CD8-positive, alpha-beta memory T cell (primary cell): ENCODE results near the gene TAB2. TPM values are rescaled to one million over a fixed set of nuclear protein-coding genes. Genes with fewer than 3 reads are reported as not detected.
"Not testable (repeated sequence)": the region's sequence is repeated elsewhere in the genome, so short reads cannot be mapped to it uniquely, and the experiment has no call there.

Source experiments
- CTCF ChIA-PET: fragments of 350-600 bp; sonication (Branson Sonifier 250); formaldehyde crosslinking; loops from one replicate; lab custom pipeline; 2021; ENCODE audit warnings: antibody characterized with exemption; lab: Charles Lee
- POLR2A ChIA-PET: fragments of 350-600 bp; sonication (Branson Sonifier 250); formaldehyde crosslinking; loops from one replicate; lab custom pipeline; 2021; ENCODE audit warnings: antibody characterized with exemption; lab: Charles Lee
- DNase-seq, 5 donors: peaks; one replicate each; pipeline versions ENCODE4 v3.0.0 to v3.0.0-alpha.2; 2020 to 2022; ENCODE audit warnings: mixed read lengths in 1 of 5
- H3K27ac ChIP-seq: one replicate; pipeline ENCODE4 v1.7.0; 2013; ENCODE audit warnings: low read depth, mild to moderate bottlenecking, low read length, moderate library complexity
- H3K27me3 ChIP-seq: 2 replicates; pipeline ENCODE4 v1.7.0; 2013; ENCODE audit warnings: low read length, mild to moderate bottlenecking; ENCODE audit not compliant: insufficient read depth, poor library complexity, severe bottlenecking
- H3K36me3 ChIP-seq: 2 replicates; pipeline ENCODE4 v1.7.0; 2013; ENCODE audit warnings: mild to moderate bottlenecking, low read length, moderate library complexity; ENCODE audit not compliant: insufficient read depth
- H3K4me1 ChIP-seq: 2 replicates; pipeline ENCODE4 v1.7.0; 2013; ENCODE audit warnings: mild to moderate bottlenecking, low read length, moderate library complexity; ENCODE audit not compliant: insufficient read depth
- H3K4me3 ChIP-seq: 2 replicates; pipeline ENCODE4 v1.7.0; 2013; ENCODE audit warnings: mild to moderate bottlenecking, low read length
- H3K9me3 ChIP-seq: 2 replicates; pipeline ENCODE4 v1.7.0; 2013; ENCODE audit warnings: mild to moderate bottlenecking, low read length
- H3K27ac Mint-ChIP-seq, 8 donors: one replicate each; pipeline ENCODE4 v1.8.0; 2020 to 2021; ENCODE audit warnings: mixed read lengths in 8 of 8, mild to moderate bottlenecking in 6 of 8, inconsistent platforms in 3 of 8, moderate library complexity in 3 of 8
- H3K27me3 Mint-ChIP-seq, 2 donors: one replicate each; pipeline ENCODE4 v1.8.0; 2020 to 2021; ENCODE audit warnings: mixed read lengths in 2 of 2, mild to moderate bottlenecking in 1 of 2, moderate library complexity in 1 of 2
- H3K36me3 Mint-ChIP-seq, 3 donors: one replicate each; pipeline ENCODE4 v1.8.0; 2020 to 2021; ENCODE audit warnings: mixed read lengths in 3 of 3, inconsistent platforms in 1 of 3, mild to moderate bottlenecking in 1 of 3
- H3K4me1 Mint-ChIP-seq, 3 donors: one replicate each; pipeline ENCODE4 v1.8.0; 2020 to 2021; ENCODE audit warnings: mixed read lengths in 3 of 3, inconsistent platforms in 1 of 3, mild to moderate bottlenecking in 1 of 3
- H3K4me3 Mint-ChIP-seq, 7 donors: one replicate each; pipeline ENCODE4 v1.8.0; 2020 to 2021; ENCODE audit warnings: mixed read lengths in 7 of 7, mild to moderate bottlenecking in 6 of 7, moderate library complexity in 4 of 7, inconsistent platforms in 2 of 7
- H3K9me3 Mint-ChIP-seq, 5 donors: one replicate each; pipeline ENCODE4 v1.8.0; 2020 to 2022; ENCODE audit warnings: mixed read lengths in 5 of 5, mild to moderate bottlenecking in 3 of 5, moderate library complexity in 2 of 5, inconsistent platforms in 1 of 5
- polyA plus RNA-seq: library from polyadenylated mRNA; unstranded; fragments of 300-500 nt; fragmentation: Illumina TruSeq; gene quantifications from one replicate; pipeline ENCODE4 v1.2.3, GENCODE V29; 2021
- total RNA-seq, 2 experiments: library from RNA; stranded (reverse); gene quantifications; one replicate each; pipeline ENCODE4 v1.2.3, GENCODE V29; 2021

The TAB2 gene
- total and polyA plus RNA-seq, 3 experiments from 2014 or later: 16.6 to 109 (median 103) TPM

- Mint-ChIP-seq H3K27ac (no peak overlapping the region), H3K4me1 (peaks cover 4 to 10% (median 10%) of the 10 kb centered on the region in 3 donors), H3K4me3 (no peak overlapping the region), H3K9me3 (no peaks in the 10 kb centered on the region), H3K27me3 (no peaks in the 10 kb centered on the region), H3K36me3 (no peaks in the 10 kb centered on the region)
- no peaks in the 10 kb centered on the region for H3K4me1 ChIP-seq
- DNase-seq: no peak
- POLR2A ChIA-PET: interaction anchor here (0.5 kb wide), 1 partner anchor 334 kb away, joined by 7 read pairs; no protein-coding TSS in a partner anchor
- no peak overlapping the region for H3K27ac ChIP-seq
- H3K4me3 ChIP-seq: no peak overlapping the region
- no peaks in the 10 kb centered on the region for H3K36me3 ChIP-seq
- CTCF ChIA-PET: no interaction called here
- H3K27me3 ChIP-seq: no peaks in the 10 kb centered on the region
- H3K9me3 ChIP-seq: no peaks in the 10 kb centered on the region
Measured at GRCh38 chr6:149438855-149439254, 121.3 kb downstream of the TAB2 start.

GRCh38 chr6:149439626-149440025 lies 122.1 kb downstream of the TAB2 start:
- Mint-ChIP-seq H3K4me1 (peaks cover 4 to 11% (median 10%) of the 10 kb centered on the region in 3 donors), H3K36me3 (no peaks in the 10 kb centered on the region), H3K27ac (no peak overlapping the region), H3K4me3 (no peak overlapping the region), H3K27me3 (no peaks in the 10 kb centered on the region), H3K9me3 (no peaks in the 10 kb centered on the region)
- ChIA-PET POLR2A (interaction anchor here (0.5 kb wide), 1 partner anchor 334 kb away, joined by 7 read pairs; no protein-coding TSS in a partner anchor), CTCF (no interaction called here)
- Histone ChIP-seq H3K4me3 (no peak overlapping the region), H3K9me3 (no peaks in the 10 kb centered on the region), H3K36me3 (no peaks in the 10 kb centered on the region), H3K27ac (no peak overlapping the region), H3K27me3 (no peaks in the 10 kb centered on the region), H3K4me1 (no peaks in the 10 kb centered on the region)
- DNase-seq: no peak

- Mint-ChIP-seq H3K27me3 (no peaks in the 10 kb centered on the region), H3K27ac (peak overlapping the region in 1 of 8 donors; percentile 6), H3K36me3 (no peaks in the 10 kb centered on the region), H3K4me3 (no peak overlapping the region), H3K9me3 (no peaks in the 10 kb centered on the region), H3K4me1 (peaks cover 4 to 18% (median 10%) of the 10 kb centered on the region in 3 donors)
- ChIA-PET POLR2A (no interaction called here), CTCF (interaction anchor here (1.3 to 1.5 kb wide), 2 partner anchors 10 to 16 kb away, joined by 3 to 4 read pairs; no protein-coding TSS in a partner anchor)
- no peaks in the 10 kb centered on the region for H3K4me1 ChIP-seq
- H3K4me3 ChIP-seq: no peak overlapping the region
- no peaks in the 10 kb centered on the region for H3K36me3 ChIP-seq
- DNase-seq: no peak
- no peak overlapping the region for H3K27ac ChIP-seq
- H3K9me3 ChIP-seq: no peaks in the 10 kb centered on the region
- H3K27me3 ChIP-seq: no peaks in the 10 kb centered on the region
Measured at GRCh38 chr6:149440735-149441671, 123.5 kb downstream of the TAB2 start.

GRCh38 chr6:149441740-149442139 lies 124.2 kb downstream of the TAB2 start:
- H3K36me3 ChIP-seq: no peaks in the 10 kb centered on the region
- peaks cover 4 to 18% (median 10%) of the 10 kb centered on the region in 3 donors for H3K4me1 Mint-ChIP-seq
- H3K4me3 ChIP-seq: no peak overlapping the region
- H3K4me1 ChIP-seq: no peaks in the 10 kb centered on the region
- ChIA-PET POLR2A (no interaction called here), CTCF (interaction anchor here (1.2 to 1.5 kb wide), 3 partner anchors 10 to 17 kb away, joined by 3 to 4 read pairs (median 3); no protein-coding TSS in a partner anchor)
- no peaks in the 10 kb centered on the region for H3K9me3 ChIP-seq
- H3K4me3 Mint-ChIP-seq: no peak overlapping the region
- H3K36me3 Mint-ChIP-seq: no peaks in the 10 kb centered on the region
- no peaks in the 10 kb centered on the region for H3K27me3 ChIP-seq
- no peak overlapping the region for H3K27ac ChIP-seq
- H3K9me3 Mint-ChIP-seq: no peaks in the 10 kb centered on the region
- H3K27ac Mint-ChIP-seq: no peak overlapping the region
- H3K27me3 Mint-ChIP-seq: no peaks in the 10 kb centered on the region
- no peak for DNase-seq

- Mint-ChIP-seq H3K4me1 (peaks cover 0 to 8% (median 0%) of the 10 kb centered on the region in 3 donors), H3K27ac (no peak overlapping the region), H3K36me3 (peaks cover 0 to 8% (median 0%) of the 10 kb centered on the region in 3 donors), H3K9me3 (no peaks in the 10 kb centered on the region), H3K4me3 (no peak overlapping the region), H3K27me3 (no peaks in the 10 kb centered on the region)
- no peak for DNase-seq
- H3K4me1 ChIP-seq: no peaks in the 10 kb centered on the region
- H3K27me3 ChIP-seq: no peaks in the 10 kb centered on the region
- no peak overlapping the region for H3K4me3 ChIP-seq
- CTCF ChIA-PET: interaction anchor here (1.3 kb wide), 1 partner anchor 11 kb away, joined by 6 read pairs; no protein-coding TSS in a partner anchor
- no peak overlapping the region for H3K27ac ChIP-seq
- H3K9me3 ChIP-seq: no peaks in the 10 kb centered on the region
- POLR2A ChIA-PET: no interaction called here
- no peaks in the 10 kb centered on the region for H3K36me3 ChIP-seq
Measured at GRCh38 chr6:149443411-149444181, 126.1 kb downstream of the TAB2 start.

GRCh38 chr6:149444360-149445094 lies 127.0 kb downstream of the TAB2 start:
- H3K9me3 Mint-ChIP-seq, H3K27me3 ChIP-seq, H3K4me3 ChIP-seq, POLR2A ChIA-PET, H3K36me3 ChIP-seq, H3K27me3 Mint-ChIP-seq, H3K27ac ChIP-seq, H3K9me3 ChIP-seq, H3K4me1 Mint-ChIP-seq, DNase-seq, H3K4me3 Mint-ChIP-seq, H3K4me1 ChIP-seq: not testable (repeated sequence)
- Mint-ChIP-seq H3K27ac (peak overlapping the region in 1 of 8 donors; percentile 10), H3K36me3 (peaks cover 0 to 15% (median 0%) of the 10 kb centered on the region in 3 donors)
- CTCF ChIA-PET: interaction anchor here (2.9 kb wide), 1 partner anchor 13 kb away, joined by 17 read pairs; no protein-coding TSS in a partner anchor

- H3K9me3 ChIP-seq: no peaks in the 10 kb centered on the region
- ChIA-PET POLR2A (no interaction called here), CTCF (interaction anchor here (2.9 kb wide), 1 partner anchor 13 kb away, joined by 17 read pairs; no protein-coding TSS in a partner anchor)
- Mint-ChIP-seq H3K4me1 (peaks cover 0 to 8% (median 0%) of the 10 kb centered on the region in 3 donors), H3K27me3 (no peaks in the 10 kb centered on the region), H3K4me3 (no peak overlapping the region), H3K9me3 (no peaks in the 10 kb centered on the region), H3K27ac (no peak overlapping the region), H3K36me3 (peaks cover 0 to 20% (median 2%) of the 10 kb centered on the region in 3 donors)
- H3K4me3 ChIP-seq: no peak overlapping the region
- H3K27me3 ChIP-seq: no peaks in the 10 kb centered on the region
- no peak overlapping the region for H3K27ac ChIP-seq
- no peak for DNase-seq
- no peaks in the 10 kb centered on the region for H3K4me1 ChIP-seq
- peaks cover 5% of the 10 kb centered on the region for H3K36me3 ChIP-seq
Measured at GRCh38 chr6:149445095-149445466, 127.6 kb downstream of the TAB2 start.
